GM19240 (cell line): ENCODE data around the gene SPTBN5.

ENCODE experiments used
- DNase-seq: peaks from one replicate; pipeline ENCODE4 v3.0.0; 2011; ENCODE audit warnings: low spot score; ENCODE audit not compliant: insufficient read length

The SPTBN5 gene

DNA sequence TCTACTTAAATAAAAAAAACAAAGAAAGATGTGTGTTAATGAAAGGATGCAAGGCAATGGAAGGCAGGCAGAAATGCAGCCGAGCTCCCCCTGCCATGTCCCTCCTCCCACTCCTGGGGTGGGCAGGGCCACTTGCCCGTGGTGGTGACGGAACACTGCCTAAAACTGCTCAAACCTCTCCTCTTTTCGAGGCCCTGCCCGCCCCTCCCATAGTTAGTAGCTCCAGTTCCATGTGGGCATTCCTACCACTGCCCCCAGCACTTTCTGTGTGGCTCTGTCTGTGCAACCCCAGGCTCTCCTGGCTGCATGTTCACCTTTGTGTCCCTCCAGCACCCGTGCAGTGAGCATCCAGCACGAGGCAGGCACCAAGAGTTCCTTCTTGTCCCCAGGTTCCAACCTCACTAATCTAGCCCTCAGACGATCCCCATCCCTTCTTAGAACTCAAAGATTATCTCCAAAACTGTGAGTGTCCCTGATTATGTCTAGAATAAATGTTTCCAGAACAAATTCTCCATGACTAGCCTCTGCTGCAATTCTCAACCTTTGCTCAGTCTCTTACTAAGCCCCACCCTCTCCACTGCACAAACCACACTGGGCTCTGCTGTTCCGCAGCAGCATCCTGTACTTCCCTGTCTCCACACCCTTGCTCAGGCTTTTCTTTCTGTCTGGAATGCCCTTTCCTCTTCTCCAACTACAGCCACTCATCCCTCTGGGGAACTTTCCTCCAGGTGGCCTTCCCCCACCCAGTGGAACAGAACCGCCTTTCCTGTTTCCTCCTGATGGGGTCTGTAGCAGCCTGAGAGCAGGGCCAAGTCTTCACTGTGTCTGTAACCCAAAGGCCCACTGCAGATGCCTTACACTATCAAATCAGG is 32.6 kb upstream of the SPTBN5 start:
- DNase-seq: no peak

DNA sequence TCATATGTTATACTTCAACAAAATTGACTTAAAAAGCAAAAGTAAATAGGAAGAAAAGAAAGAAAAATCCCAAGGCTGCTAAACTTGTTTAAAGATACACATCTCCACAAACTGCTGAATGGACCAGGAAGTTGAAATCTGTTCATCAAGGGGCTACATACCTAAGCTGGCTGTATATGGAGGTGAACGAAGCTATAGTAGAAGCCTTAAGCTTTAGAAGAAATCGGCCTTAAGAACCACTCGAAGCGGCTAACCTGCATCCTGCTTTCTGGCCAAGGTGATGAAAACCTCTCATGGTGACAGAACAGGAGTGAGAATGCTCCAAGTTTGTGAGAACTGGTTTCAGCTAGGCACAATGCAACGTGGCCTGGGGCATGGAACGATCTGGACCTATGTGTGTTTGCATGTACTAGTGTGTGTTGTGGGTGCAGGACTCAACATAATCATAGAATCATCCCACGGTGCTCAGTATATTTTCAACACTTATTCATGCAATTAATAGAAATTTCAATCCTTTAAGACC is 31.3 kb upstream of the SPTBN5 start:
- DNase-seq: no peak

DNA sequence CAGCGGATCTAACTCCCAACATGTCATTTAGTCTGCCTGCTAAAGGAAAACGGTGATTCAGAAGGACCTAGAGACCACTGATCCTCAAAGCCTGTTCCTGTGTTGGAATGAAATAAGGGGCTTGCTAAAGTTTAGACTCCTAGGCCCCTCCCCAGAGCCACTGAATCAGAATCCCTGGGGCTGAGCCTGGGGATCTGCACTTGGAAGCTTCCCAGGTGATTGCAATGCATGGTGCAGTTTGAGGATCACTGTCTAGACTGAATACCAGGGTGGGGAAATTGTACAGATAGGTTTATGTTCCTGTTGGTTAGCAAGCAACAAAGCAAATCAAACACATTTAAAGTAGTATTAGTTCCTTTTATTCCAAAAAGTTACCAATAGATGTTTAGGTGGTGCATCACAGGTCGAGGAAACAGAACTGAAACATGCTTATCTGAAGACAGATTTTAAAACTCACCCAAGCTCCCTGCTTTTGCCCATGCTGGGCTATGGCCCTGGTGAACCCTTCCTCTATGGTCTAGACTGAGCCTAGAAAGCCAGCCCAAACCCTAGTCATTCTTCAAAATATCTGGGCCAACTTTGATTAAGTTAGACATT is 29.6 kb upstream of the SPTBN5 start:
- no peak for DNase-seq

- DNase-seq: no peak
Observed at GRCh38 chr15:41922353-41922752, 28.5 kb upstream of the SPTBN5 start.

DNA sequence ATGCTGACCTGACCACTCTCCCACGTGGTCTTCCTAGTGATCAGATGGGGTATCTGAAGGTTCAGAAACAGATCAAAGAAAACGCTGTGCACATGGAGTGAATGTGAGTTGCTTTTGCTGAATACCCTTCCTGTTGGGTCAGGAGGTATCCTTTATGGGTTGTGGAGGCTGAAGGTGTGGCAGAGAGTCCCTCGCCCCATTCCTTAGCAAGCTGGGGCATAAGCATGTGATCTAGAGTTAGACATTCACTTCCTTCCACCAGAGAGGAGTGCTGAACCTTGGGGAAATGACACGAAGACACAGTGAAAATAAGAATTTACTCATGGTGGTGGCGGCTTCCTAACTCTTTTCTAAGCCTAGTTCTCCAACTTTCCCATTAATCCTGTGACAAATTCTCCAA is 27.8 kb upstream of the SPTBN5 start:
- DNase-seq: no peak

GRCh38 chr15:41921167-41921566 is 27.3 kb upstream of the SPTBN5 start:
- no peak for DNase-seq

GRCh38 chr15:41919954-41920538 is 26.2 kb upstream of the SPTBN5 start:
- DNase-seq: no peak

DNA sequence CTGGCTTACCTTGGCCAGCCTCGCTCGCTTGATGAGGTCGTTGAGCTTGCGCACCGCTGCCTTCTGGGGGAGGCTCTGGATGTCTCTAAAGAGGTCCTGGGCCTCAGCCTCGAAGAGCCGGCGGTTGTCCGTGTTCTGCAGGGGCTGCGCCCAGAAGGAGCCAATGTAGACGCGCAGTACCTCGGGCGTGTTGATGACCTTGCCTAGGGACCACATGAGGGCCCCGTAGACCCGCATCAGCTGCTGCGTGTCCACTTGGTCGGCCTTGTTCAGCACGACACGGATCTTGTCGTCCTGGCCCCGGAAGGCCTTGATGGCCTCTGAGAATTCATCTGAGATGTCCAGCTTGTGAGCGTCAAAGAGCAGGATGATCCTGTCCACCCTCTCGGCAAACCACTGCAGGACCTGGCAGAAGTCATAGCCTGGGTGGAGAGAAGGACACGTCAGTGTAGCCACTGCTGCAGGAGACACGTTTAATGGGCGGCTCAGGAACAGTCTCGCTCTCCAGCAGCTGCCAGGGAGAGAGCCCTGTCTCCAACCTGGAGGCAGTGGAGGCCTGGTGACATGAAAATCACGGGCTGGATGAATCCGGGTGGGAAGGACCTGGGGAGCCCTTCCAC is 25.5 kb upstream of the SPTBN5 start:
- DNase-seq: no peak

- no peak for DNase-seq
Observed at GRCh38 chr15:41918506-41919126, 24.8 kb upstream of the SPTBN5 start.

GRCh38 chr15:41917767-41918430 is 24.0 kb upstream of the SPTBN5 start:
- no peak for DNase-seq

GRCh38 chr15:41915255-41915994 is 21.6 kb upstream of the SPTBN5 start:
- DNase-seq: no peak

GRCh38 chr15:41914411-41914810 is 20.6 kb upstream of the SPTBN5 start:
- no peak for DNase-seq

DNA sequence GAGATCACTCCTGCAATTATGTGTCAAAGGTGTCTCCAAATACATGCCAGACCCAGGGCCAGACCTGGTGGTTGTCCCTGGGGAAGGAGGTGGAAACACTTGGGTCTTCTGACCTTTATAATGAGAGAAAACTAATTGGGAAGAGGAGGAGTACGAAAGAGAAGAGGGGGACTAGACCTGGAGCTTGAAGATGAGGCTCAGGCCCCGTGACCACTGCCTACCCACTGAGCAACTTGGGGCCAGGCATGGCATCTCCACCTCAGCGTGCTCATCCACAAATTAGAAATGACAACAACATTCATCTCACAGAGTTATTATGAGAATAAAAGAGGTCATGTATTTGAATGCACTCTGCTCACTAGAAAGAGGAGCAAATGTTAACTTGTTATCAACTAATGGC is 19.4 kb upstream of the SPTBN5 start:
- no peak for DNase-seq

DNA sequence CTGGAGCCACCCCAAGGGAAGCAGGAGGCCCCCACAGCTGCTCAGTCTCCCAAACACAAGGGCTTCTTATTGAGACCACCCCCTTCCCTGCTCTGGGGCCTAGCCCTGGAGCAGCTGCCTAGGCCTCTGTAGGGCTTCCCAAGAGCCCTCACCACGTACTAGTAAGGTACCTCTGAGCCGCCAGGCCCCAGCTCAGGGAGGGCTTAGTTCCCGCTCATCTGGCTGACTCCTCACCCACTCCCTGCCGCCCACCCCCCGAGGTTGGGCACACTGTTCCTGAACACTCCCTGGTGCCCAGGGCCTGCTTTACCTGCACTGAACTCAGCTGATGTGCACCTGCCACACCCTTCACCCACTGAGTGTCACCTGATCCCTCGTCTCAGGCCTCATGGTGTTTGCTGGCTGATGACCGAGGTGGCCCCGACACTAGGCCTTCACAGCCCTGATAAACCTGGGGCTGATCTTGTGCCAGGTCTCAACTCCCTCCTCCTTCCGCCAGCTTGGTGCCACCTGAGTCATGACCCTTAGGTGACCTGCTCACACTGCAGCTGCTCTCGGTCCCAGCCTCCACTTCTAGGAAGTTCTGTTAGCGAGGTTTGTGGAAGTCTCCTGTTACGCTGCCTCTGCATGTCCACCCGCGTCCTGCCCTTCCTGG is 18.0 kb upstream of the SPTBN5 start:
- no peak for DNase-seq

- no peak for DNase-seq
Observed at GRCh38 chr15:41908736-41909461, 15.0 kb upstream of the SPTBN5 start.

GRCh38 chr15:41907141-41907540 is 13.3 kb upstream of the SPTBN5 start:
- DNase-seq: no peak

DNA sequence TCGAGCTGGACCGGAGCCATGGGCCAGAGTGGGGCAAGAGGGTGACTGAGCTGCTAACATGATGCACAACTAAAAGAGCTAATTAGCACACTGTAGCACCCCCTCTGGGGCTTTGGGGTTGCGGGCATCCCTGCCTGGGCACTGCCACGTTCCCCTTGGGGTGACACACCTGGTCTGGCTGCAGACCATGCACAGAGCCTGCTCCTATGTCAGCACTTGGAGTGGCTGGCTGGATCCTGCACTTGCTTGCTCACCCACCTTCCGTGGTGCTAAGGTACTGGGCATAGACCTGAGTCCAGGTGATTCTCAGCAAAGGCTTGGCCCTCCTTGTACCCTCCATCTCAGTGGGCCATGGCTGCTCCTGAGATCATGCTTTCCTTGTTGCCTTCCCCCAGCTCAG is 12.8 kb upstream of the SPTBN5 start:
- DNase-seq: no peak

GRCh38 chr15:41905036-41905793 is 11.4 kb upstream of the SPTBN5 start:
- no peak for DNase-seq
